Measurements from ENCODE around the gene PPP1R12A. TPM values are rescaled to one million over a fixed set of nuclear protein-coding genes. Genes with fewer than 3 reads are reported as not detected.

PPP1R12A gene
- total RNA-seq, result 10 to 100 TPM; 68.7 to 86.9 TPM

DNA sequence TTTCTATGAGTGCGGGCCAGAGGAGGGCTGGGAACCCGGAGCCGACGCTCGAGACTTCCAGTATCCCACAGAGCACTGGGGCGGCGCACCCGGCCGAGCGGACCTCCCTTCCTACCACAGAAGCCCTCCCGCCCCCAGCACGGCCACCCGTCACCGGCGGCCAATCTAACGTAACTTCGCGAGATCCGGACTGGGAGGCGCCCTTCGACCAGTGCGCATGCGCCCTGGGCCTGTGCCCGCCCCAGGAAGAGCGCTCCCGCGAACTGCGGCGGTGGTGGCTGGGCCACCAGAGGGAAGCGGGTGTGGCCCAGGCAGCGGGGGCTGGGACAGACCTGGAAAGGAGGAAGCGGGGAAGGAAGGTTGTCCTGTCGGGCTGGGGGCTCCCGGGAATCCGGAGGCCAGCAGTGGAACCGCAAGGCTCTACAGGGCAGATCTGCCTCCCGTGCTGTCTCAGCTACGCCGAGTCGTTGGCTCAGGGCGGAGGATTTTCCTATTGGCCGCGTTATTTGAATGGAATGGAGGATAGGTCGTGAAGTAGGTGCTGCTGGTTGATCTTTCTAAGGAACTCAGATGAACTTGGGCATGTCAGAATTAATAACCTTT lies at the start of gene PPP1R12A:
Gene PPP1R12A, minus strand, starts transcription at position 77 of the 603 bp plus-strand sequence. CDS start 166 bp downstream, outside the sequence.
- peak; percentile 98 for TF ChIP-seq POLR2AphosphoS5 (IDR thresholded peaks at IDR 0.05)
- peak in 2 of 4 experiments; percentile 41 to 49 for TF ChIP-seq CTCF (IDR thresholded peaks at IDR 0.05)
- peak; percentile 96 for TF ChIP-seq POLR2A (IDR thresholded peaks at IDR 0.05)
- peak; percentile 94 for DNase-seq (ENCODE audit: low spot score)
- Histone ChIP-seq H3K27ac (peak within 1 kb of the TSS; percentile 94 to 96), H3K4me3 (peak within 1 kb of the TSS; percentile 92 to 94), H3K27me3 (replicated peaks; ENCODE audit: insufficient read depth) (no peaks in the 10 kb centered on the region), H3K36me3 (no peaks in the 10 kb centered on the region), H3K9me3 (no peaks in the 10 kb centered on the region), H3K4me1 (replicated peaks) (no peaks in the 10 kb centered on the region)
- 1% methylated on average over 42 of the region's 44 CpGs for WGBS
- intact Hi-C loops (cut with DNase I), result loop anchor here (2.0 to 5.0 kb wide), 3 partner anchors 117 to 252 kb away; partner anchors contain the start of gene PAWR

DNA sequence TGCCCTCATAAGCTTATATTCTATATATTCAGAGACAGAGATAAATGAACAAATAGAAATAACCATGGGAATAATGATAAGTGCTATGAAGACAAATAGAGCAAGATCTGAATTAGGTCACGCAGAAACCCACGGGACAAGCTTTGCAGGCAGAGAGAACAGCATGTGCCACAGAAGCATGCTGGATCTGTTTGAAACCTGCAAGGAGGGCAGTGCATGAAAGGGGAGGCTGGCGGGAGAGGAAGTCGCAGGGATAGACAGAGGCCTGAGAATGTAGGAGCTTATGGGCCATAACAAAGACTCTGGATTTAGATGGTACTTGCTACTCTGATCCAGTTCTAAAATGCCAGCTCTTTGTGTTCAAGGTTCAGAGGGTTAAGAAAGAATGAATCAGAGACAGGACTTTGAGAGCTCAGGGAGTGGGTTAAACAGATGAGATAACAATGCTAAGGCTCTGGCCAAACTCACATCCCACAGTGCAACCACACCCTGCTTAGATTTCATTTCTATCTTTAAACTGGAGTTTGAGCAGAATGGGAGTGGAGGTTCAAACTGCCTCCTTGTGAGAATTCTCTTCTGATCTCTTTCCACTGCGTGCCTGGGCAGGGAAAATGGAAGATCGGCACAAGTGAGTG lies 49.2 kb upstream of the PPP1R12A start:
- H3K9me3 ChIP-seq, result no peaks in the 10 kb centered on the region
- H3K27ac ChIP-seq, result no peak overlapping the region
- no peak for DNase-seq (ENCODE audit: low spot score)
- intact Hi-C loops (cut with DNase I), result no loop called here
- H3K4me3 ChIP-seq, result no peak overlapping the region
- no peak for TF ChIP-seq CTCF (IDR thresholded peaks at IDR 0.05)
- peak; percentile 5 for TF ChIP-seq POLR2AphosphoS5 (IDR thresholded peaks at IDR 0.05)
- no peaks in the 10 kb centered on the region for H3K27me3 ChIP-seq (replicated peaks; ENCODE audit: insufficient read depth)
- 64% methylated on average over 6 of the region's 6 CpGs for WGBS
- H3K4me1 ChIP-seq (replicated peaks), result no peaks in the 10 kb centered on the region
- H3K36me3 ChIP-seq, result no peaks in the 10 kb centered on the region

DNA sequence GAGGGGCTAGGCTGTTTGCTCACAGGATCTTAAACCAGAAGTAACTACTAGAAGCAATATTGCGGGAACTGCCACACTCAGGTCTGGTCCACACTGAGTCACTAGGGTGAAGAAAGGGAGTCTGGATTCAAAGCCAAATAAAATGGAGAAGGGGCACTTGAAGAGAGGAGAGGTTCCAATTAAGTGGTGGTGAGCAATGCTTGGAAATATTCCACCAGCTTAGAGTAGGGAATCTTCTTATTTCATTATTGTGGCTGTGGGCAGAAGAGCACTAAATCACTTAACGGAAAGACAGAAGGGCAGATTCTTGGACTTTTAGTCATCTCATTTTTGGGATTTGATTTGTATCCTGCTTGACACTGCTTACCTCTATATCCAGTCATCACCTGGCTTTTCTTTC lies 48.6 kb upstream of the PPP1R12A start:
- Histone ChIP-seq H3K27ac (no peak overlapping the region), H3K9me3 (no peaks in the 10 kb centered on the region)
- WGBS, result 77% methylated on average over 2 of the region's 2 CpGs

DNA sequence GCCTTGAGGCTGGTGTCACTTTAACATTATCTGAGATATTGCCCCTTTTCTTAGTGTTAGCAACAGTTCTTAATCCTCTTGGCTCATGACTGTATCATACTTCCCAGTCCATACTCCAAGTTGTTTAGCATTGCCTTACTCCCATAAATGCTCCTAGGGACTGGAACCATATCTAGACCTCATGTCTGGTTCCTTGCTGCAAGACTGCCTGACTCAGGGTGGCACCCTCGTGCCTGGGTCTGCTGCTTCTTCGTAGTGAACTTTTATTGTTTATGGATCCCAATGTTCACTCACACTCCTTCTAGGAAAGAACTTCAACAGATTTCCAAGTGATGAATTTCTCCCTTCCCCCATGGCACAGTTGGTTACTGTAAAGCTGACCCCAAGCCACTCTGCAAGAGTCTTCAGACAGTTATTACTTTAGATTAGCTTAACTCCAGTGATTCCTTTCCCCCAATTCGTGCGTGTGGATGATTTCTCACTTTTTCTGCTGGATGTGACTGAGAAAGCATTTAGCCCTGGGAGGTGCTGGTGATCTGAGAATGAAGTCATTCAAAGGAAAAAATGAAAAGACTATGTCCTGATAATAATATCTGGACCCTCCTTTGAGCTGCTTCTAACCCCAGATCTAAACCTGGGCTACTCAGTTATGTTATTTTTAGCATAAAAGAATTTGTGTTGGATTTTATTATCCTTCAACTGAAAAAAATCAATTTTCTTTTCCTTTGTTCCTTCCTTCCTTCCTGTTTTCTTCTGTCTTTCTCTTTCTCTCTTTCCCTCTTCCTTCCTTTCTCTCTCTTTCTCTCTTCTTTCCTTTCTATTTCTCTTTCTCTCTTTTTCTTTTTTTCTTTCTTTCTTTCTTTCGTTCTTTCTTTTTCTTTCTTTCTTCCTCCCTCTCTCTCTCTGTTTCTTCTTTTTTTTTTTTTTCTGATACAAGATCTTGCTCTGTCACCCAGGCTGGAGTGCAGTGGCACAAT lies 47.5 kb upstream of the PPP1R12A start:
- no peak for TF ChIP-seq POLR2A (IDR thresholded peaks at IDR 0.05)
- no peak for TF ChIP-seq POLR2AphosphoS5 (IDR thresholded peaks at IDR 0.05)
- no peak for TF ChIP-seq CTCF (IDR thresholded peaks at IDR 0.05)
- 61% methylated on average over 5 of the region's 5 CpGs for WGBS
- no peaks in the 10 kb centered on the region for H3K27me3 ChIP-seq (replicated peaks; ENCODE audit: insufficient read depth)
- H3K36me3 ChIP-seq, result no peaks in the 10 kb centered on the region
- H3K27ac ChIP-seq, result no peak overlapping the region
- H3K4me3 ChIP-seq, result no peak overlapping the region
- no peak for DNase-seq (ENCODE audit: low spot score)
- intact Hi-C loops (cut with DNase I), result no loop called here
- no peaks in the 10 kb centered on the region for H3K4me1 ChIP-seq (replicated peaks)
- no peaks in the 10 kb centered on the region for H3K9me3 ChIP-seq

More for the DNA sequence above, 48.6 kb upstream of the PPP1R12A start:
- no peaks in the 10 kb centered on the region for H3K4me1 ChIP-seq (replicated peaks)
- no peak for DNase-seq (ENCODE audit: low spot score)
- intact Hi-C loops (cut with DNase I), result no loop called here
- TF ChIP-seq POLR2AphosphoS5 (IDR thresholded peaks at IDR 0.05), result no peak
- TF ChIP-seq POLR2A (IDR thresholded peaks at IDR 0.05), result no peak
- no peak for TF ChIP-seq CTCF (IDR thresholded peaks at IDR 0.05)
- no peak overlapping the region for H3K4me3 ChIP-seq
- H3K27me3 ChIP-seq (replicated peaks; ENCODE audit: insufficient read depth), result no peaks in the 10 kb centered on the region
- H3K36me3 ChIP-seq, result no peaks in the 10 kb centered on the region

All from prostate gland (tissue), 2 donors.